Lung (tissue), 12 donors: ENCODE data around the gene PDE4B. TPM values are rescaled to one million over a fixed set of nuclear protein-coding genes. Genes with fewer than 3 reads are reported as not detected.

Source experiments
- ATAC-seq: fragments of 200-7000 bp; cut with Tn5 transposase; one replicate; pipeline ENCODE4 v1.9.1; 2020; ENCODE audit warnings: moderate number of reproducible peaks; ENCODE audit not compliant: insufficient read depth, low FRiP score
- DNase-seq, 3 donors: peaks; one replicate each; pipeline ENCODE4 v3.0.0-alpha.2; 2013 to 2017
- H3K27ac ChIP-seq, 2 donors: one replicate each; pipeline ENCODE4 v1.5.1; 2013; ENCODE audit warnings: mild to moderate bottlenecking in 2 of 2, moderate library complexity in 2 of 2, control low read depth in 1 of 2, inconsistent platforms in 1 of 2, low read depth in 1 of 2, low read length in 1 of 2
- H3K27me3 ChIP-seq, 3 donors: one replicate each; pipeline ENCODE4 v1.5.1; 2013; ENCODE audit warnings: low read length in 2 of 3; ENCODE audit not compliant: control insufficient read depth in 3 of 3, insufficient read depth in 3 of 3
- H3K36me3 ChIP-seq, 4 donors: one replicate each; pipeline ENCODE4 v1.5.1; 2013; ENCODE audit warnings: low read length in 4 of 4, mild to moderate bottlenecking in 1 of 4, moderate library complexity in 1 of 4; ENCODE audit not compliant: control insufficient read depth in 4 of 4, insufficient read depth in 4 of 4
- H3K4me1 ChIP-seq, 5 donors: one replicate each; pipeline ENCODE4 v1.5.1; 2013; ENCODE audit warnings: low read length in 5 of 5, mild to moderate bottlenecking in 2 of 5, moderate library complexity in 1 of 5; ENCODE audit not compliant: control insufficient read depth in 5 of 5, insufficient read depth in 5 of 5
- H3K4me3 ChIP-seq: one replicate; pipeline ENCODE4 v1.5.1; 2013; ENCODE audit warnings: mild to moderate bottlenecking, control low read depth, moderate library complexity
- H3K9ac ChIP-seq, 2 donors: one replicate each; pipeline ENCODE4 v1.5.1; 2013; ENCODE audit warnings: low read length in 2 of 2, control low read depth in 1 of 2; ENCODE audit not compliant: insufficient read depth in 1 of 2
- H3K9me3 ChIP-seq, 4 donors: one replicate each; pipeline ENCODE4 v1.5.1; 2013; ENCODE audit warnings: low read length in 3 of 4, mild to moderate bottlenecking in 1 of 4, moderate library complexity in 1 of 4; ENCODE audit not compliant: control insufficient read depth in 4 of 4, insufficient read depth in 3 of 4
- WGBS, 2 donors: extraction: QIAGEN DNeasy Blood & Tissue Kit; methylation state at CpG; one replicate each; pipeline ENCODE4 v1.1.7; 2013; 5-methylcytosine and 5-hydroxymethylcytosine counted together
- polyA plus RNA-seq, 2 donors: library from polyadenylated mRNA; stranded (reverse); fragments of 200-250 nt; gene quantifications; one replicate each; pipeline ENCODE4 v1.2.1, GENCODE V29; 2013
- total RNA-seq, 2 donors: library from RNA; depleted of rRNA in 1 of 2; stranded (reverse); fragments of >200 nt in 1 of 2; gene quantifications; one replicate each; pipeline ENCODE4 v1.2.1, GENCODE V29; 2014 to 2021
- TF ChIP-seq, protein P1 (sequence below): IDR thresholded peaks from 2 replicates; pipeline ENCODE4 v1.5.1; 2012; ENCODE audit warnings: mild to moderate bottlenecking; ENCODE audit errors: control extremely low read depth, extremely low read depth
- donor health status: control.
- donor health status: control.
- donor health status: Bipolar disorder and iron deficiency.
- donor health status: healthy.
- donor health status: DM: yes; HTN: yes; CAD: no.

Gene PDE4B
- total and polyA plus RNA-seq, 4 donors, result 4.0 to 96.2 (median 20.2) TPM

DNA sequence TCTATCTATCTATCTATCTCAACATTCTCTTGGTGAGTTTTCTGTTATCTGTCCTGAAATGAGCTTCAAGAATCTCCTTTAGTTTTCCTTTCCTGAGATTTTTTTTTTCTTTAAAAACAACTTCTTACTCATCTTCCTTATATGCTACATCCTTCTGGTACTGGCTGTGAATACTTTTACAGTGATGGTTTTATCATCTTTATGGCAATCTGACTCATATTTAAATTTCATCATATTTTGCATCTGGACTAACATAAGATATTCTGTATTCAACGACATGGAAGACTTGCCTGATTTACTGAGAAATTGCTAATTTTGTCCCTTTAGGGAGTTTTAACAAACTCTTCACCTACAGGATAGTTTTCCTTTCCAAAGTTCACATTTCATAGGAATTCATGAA, 33.0 kb downstream of the PDE4B start:
- WGBS, 2 donors, result 96 to 98% methylated on average over 1 of the region's 1 CpG
- TF ChIP-seq, protein P1, sequence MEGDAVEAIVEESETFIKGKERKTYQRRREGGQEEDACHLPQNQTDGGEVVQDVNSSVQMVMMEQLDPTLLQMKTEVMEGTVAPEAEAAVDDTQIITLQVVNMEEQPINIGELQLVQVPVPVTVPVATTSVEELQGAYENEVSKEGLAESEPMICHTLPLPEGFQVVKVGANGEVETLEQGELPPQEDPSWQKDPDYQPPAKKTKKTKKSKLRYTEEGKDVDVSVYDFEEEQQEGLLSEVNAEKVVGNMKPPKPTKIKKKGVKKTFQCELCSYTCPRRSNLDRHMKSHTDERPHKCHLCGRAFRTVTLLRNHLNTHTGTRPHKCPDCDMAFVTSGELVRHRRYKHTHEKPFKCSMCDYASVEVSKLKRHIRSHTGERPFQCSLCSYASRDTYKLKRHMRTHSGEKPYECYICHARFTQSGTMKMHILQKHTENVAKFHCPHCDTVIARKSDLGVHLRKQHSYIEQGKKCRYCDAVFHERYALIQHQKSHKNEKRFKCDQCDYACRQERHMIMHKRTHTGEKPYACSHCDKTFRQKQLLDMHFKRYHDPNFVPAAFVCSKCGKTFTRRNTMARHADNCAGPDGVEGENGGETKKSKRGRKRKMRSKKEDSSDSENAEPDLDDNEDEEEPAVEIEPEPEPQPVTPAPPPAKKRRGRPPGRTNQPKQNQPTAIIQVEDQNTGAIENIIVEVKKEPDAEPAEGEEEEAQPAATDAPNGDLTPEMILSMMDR, result no peak
- Histone ChIP-seq H3K9ac (no peak overlapping the region), H3K27ac (no peak overlapping the region), H3K9me3 (no peaks in the 10 kb centered on the region), H3K4me3 (no peak overlapping the region), H3K4me1 (no peaks in the 10 kb centered on the region), H3K27me3 (no peaks in the 10 kb centered on the region), H3K36me3 (no peaks in the 10 kb centered on the region)
- DNase-seq (no peak), ATAC-seq (no peak)

DNA sequence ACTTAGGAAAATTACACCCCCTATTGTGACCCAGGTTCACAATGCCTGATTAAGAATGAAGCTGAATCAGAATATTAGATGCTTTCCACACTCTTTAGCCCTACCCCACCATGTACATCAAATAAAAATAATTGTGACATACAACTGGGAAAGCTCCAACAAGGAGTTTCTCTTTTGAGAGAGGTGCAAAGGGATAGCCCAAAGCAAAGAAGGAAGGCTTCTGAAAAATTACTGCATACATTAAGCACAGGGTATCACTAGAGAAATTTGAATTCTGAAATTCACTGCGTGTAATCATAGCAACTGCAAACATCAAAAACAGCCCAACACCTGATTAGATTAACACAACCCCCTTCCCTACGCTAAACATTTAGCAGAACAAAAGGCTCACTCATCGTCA, 34.1 kb downstream of the PDE4B start:
- Histone ChIP-seq H3K9ac (no peak overlapping the region), H3K27me3 (no peaks in the 10 kb centered on the region), H3K4me1 (no peaks in the 10 kb centered on the region), H3K9me3 (no peaks in the 10 kb centered on the region), H3K36me3 (no peaks in the 10 kb centered on the region), H3K27ac (no peak overlapping the region), H3K4me3 (no peak overlapping the region)
- no peak for ATAC-seq
- no peak for DNase-seq
- 84 to 85% methylated on average over 3 of the region's 3 CpGs for WGBS, 2 donors
- TF ChIP-seq, protein P1, result no peak

DNA sequence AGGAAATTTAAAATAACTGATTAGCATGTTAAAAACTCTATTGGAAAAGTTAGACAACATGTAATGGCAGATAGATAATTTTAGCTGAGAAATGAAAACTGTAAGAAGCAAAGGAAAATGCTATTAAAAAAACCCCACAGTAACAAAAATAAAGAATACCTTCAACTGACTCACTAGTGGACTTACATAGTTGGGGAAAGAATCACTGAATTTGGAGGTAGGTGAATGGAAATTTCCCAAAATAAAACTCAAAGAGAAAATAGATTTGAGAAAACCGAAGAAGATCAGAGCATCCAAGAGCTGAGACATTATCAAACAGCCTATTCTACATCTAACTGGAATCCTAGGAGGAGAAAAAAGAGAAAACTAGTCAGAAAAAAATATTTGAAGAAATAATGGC, 34.7 kb downstream of the PDE4B start:
- DNase-seq, result no peak
- Histone ChIP-seq H3K9ac (no peak overlapping the region), H3K36me3 (no peaks in the 10 kb centered on the region), H3K27me3 (no peaks in the 10 kb centered on the region), H3K4me3 (no peak overlapping the region), H3K27ac (no peak overlapping the region), H3K9me3 (no peaks in the 10 kb centered on the region), H3K4me1 (no peaks in the 10 kb centered on the region)
- 94 to 100% methylated on average over 1 of the region's 1 CpG for WGBS, 2 donors
- no peak for ATAC-seq
- TF ChIP-seq, protein P1, result no peak

DNA sequence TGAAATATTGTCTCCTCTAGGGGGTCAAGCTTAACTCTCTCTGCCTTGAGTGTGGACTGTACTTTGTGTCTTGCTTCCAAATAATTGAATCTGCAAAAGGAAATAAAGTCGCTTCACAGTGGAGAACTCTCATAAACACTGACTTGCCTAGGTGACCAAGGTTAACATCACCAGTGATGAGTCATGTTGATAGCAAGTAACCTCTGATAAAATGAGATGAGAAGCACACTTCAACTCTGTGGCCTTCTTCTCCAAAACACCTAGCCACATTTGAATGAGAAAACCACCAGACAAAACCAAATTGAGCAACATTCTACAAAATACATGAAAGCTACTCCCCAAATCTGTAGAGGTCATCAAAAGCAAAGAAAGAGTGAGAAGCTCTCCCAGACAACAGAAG, 37.6 kb downstream of the PDE4B start:
- Histone ChIP-seq H3K9ac (no peak overlapping the region), H3K27me3 (no peaks in the 10 kb centered on the region), H3K27ac (no peak overlapping the region), H3K9me3 (no peaks in the 10 kb centered on the region), H3K4me3 (no peak overlapping the region), H3K36me3 (no peaks in the 10 kb centered on the region), H3K4me1 (no peaks in the 10 kb centered on the region)
- DNase-seq, result no peak
- TF ChIP-seq, protein P1, result no peak
- no peak for ATAC-seq
- WGBS, 2 donors, result 78 to 88% methylated on average over 1 of the region's 1 CpG
